Measurements from ENCODE around the gene FBLN5. TPM values are rescaled to one million over a fixed set of nuclear protein-coding genes. Genes with fewer than 3 reads are reported as not detected.

FBLN5 gene
- total and polyA plus RNA-seq, 9 of the 15 experiments (the other 6 are each of a cell fraction or from before 2014, with no cell fraction given) = 0.11 to 0.22 TPM; not detected in 7

- no TSS peak for BruUV-seq (replicated peaks)
- H3K27me3 ChIP-seq (ENCODE audit: control insufficient read depth in 2 of 2, insufficient read depth in 2 of 2, low read length in 2 of 2) = no peaks in the 10 kb centered on the region
- peaks cover 19% of the 10 kb centered on the region; the same call in 2 of the 3 replicates for H3K36me3 ChIP-seq (ENCODE audit: control insufficient read depth, insufficient read depth, low read length)
- no peak overlapping the region for H3K4me2 ChIP-seq (ENCODE audit: insufficient read depth, low read length)
- H3K9me1 ChIP-seq (ENCODE audit: control insufficient read depth, insufficient read depth, low read length) = no peaks in the 10 kb centered on the region
- intact Hi-C loops (cut with micrococcal nuclease) = no loop called here
- no peak for FAIRE-seq
- ChIA-PET CTCF (ENCODE audit: low intra/inter-chr PET ratio) (no interaction called here), POLR2A (no interaction called here)
- no peak overlapping the region for H3K4me3 ChIP-seq
- no peak overlapping the region for H3K27ac ChIP-seq (ENCODE audit: extremely low read depth, low read depth, low read length)
- no peak overlapping the region for H3K9ac ChIP-seq (ENCODE audit: insufficient read depth in 1 of 2, low read depth in 2 of 2, low read length in 2 of 2)
- H3K79me2 ChIP-seq (ENCODE audit: control insufficient read depth, insufficient read depth, low read length) = no peaks in the 10 kb centered on the region
- in situ Hi-C loops (cut with MboI) = no loop called here
- no peaks in the 10 kb centered on the region for H3K9me3 ChIP-seq (replicated peaks; ENCODE audit: control insufficient read depth, insufficient read depth, low read depth, low read length)
- WGBS (ENCODE audit: insufficient coverage, low coverage, missing lambda C conversion rate) = 84% methylated on average over 4 of the region's 5 CpGs
- no peak for TF ChIP-seq FOXK1 (CRISPR knock-in tag; IDR thresholded peaks at IDR 0.05; ENCODE audit: borderline replicate concordance)
- no peak for TF ChIP-seq ZNF707 (CRISPR knock-in tag; conservative IDR thresholded peaks at IDR 0.05)
- no peak for TF ChIP-seq TAF7 (tag; IDR thresholded peaks at IDR 0.05)
- TF ChIP-seq E2F1 (CRISPR knock-in tag; IDR thresholded peaks at IDR 0.05) = no peak
- no peak for TF ChIP-seq SREBF2 (CRISPR knock-in tag; IDR thresholded peaks at IDR 0.05)
- no peak for TF ChIP-seq RBFOX2 (IDR thresholded peaks at IDR 0.05; ENCODE audit: low read depth, low read length)
- no peak for TF ChIP-seq RFX5 (IDR thresholded peaks at IDR 0.05; ENCODE audit: low read depth, low read length)
- no peak for TF ChIP-seq KHSRP (IDR thresholded peaks at IDR 0.05)
- TF ChIP-seq ZNF277 (CRISPR knock-in tag; IDR thresholded peaks at IDR 0.05; ENCODE audit: borderline replicate concordance) = no peak
- TF ChIP-seq CTCF (IDR thresholded peaks at IDR 0.05 in 2 of 3, conservative IDR thresholded peaks at IDR 0.05 in 1 of 3; ENCODE audit: insufficient read depth in 2 of 3, low read depth in 1 of 3, low read length in 3 of 3) = no peak
- no peak overlapping the region for H2AFZ ChIP-seq (ENCODE audit: low read depth, low read length)
- ATAC-seq = no peak
- no peak for DNase-seq (ENCODE audit: extremely low read depth in 1 of 4, low spot score in 3 of 4)
- H3K4me1 ChIP-seq (replicated peaks in 1 of 2; ENCODE audit: control insufficient read depth in 2 of 2, insufficient read depth in 2 of 2, low read length in 2 of 2) = no peaks in the 10 kb centered on the region
- H4K20me1 ChIP-seq (replicated peaks; ENCODE audit: control insufficient read depth, insufficient read depth, low read length) = no peaks in the 10 kb centered on the region
These were observed 30.4 kb upstream of the FBLN5 start for GRCh38 chr14:91977884-91978283.

Measured in K562 (cell line).